SKM-1 (cell line): ENCODE results near the gene ZNF558.
"Not testable (repeated sequence)": the region's sequence is repeated elsewhere in the genome, so short reads cannot be mapped to it uniquely, and the experiment has no call there.

Source experiments
- DNase-seq: peaks from one replicate; lab custom pipeline; 2025; ENCODE audit not compliant: unreplicated experiment; lab: John Stamatoyannopoulos, UW

The ZNF558 gene

GRCh38 chr19:8806661-8807060 is 25.4 kb downstream of the ZNF558 start:
- no peak for DNase-seq

GRCh38 chr19:8794823-8795222 is 37.3 kb downstream of the ZNF558 start:
- no peak for DNase-seq

- not testable (repeated sequence) for DNase-seq
These were observed 58.5 kb downstream of the ZNF558 start for GRCh38 chr19:8773587-8773986.

GRCh38 chr19:8769265-8769664 is 62.8 kb downstream of the ZNF558 start:
- DNase-seq = not testable (repeated sequence)

- not testable (repeated sequence) for DNase-seq
These were observed 64.8 kb downstream of the ZNF558 start for GRCh38 chr19:8767257-8767656.
